ENCODE data around the gene COPZ1. TPM values are rescaled to one million over a fixed set of nuclear protein-coding genes. Genes with fewer than 3 reads are reported as not detected.

The COPZ1 gene
- total and polyA plus RNA-seq, 2 experiments from 2014 or later: 164 to 207 TPM

DNA sequence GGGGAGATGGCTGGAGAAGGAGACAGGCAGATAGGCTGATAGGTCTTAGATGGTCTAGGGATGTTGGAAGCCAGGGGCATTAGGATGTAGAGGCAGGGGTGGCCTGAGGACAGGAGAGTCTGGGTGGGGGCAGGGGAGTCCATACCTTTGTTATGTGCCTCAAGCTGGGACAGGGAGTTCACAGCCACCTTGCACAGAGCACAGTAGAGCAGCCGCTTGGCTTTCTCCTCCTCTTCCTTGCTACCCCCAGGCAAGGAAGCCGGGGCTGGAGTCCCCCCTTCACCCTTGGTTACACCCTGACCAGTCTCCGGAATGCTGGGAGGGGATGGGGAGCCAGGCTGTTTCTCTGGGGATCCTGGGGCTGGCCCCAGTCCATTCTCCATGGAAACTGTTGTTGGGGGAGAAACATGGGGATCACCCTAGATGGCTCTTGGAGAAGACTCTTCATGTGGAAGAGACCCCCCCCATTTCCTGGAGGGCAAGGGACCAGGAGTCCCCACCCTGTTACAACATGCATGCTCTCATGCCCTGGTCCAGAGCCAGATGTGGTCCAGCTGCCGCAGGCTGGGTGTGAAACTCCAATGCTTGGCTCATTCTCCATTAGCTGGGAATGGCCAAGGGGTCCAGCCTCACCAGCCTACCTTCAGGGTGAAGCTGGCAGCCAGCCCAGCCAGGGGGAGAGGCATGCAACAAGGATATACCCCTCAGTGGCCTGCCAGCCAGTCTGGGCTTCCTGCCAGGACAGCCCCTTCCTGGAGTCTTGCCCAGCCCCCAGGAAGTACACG, 46.6 kb downstream of the COPZ1 start:
- Histone ChIP-seq H4K20me1 (ENCODE audit: insufficient read depth, poor library complexity, severe bottlenecking) (no peaks in the 10 kb centered on the region), H3K4me2 (peak overlapping the region; percentile 12), H2AFZ (no peak overlapping the region), H3K27me3 (no peaks in the 10 kb centered on the region), H3K79me2 (no peaks in the 10 kb centered on the region), H3K36me3 (replicated peaks; ENCODE audit: insufficient read depth, low read depth) (no peaks in the 10 kb centered on the region), H3K27ac (peak overlapping the region; percentile 63), H3K4me3 (no peak overlapping the region), H3K9me2 (replicated peaks; ENCODE audit: insufficient read depth) (no peaks in the 10 kb centered on the region), H3K4me1 (ENCODE audit: insufficient read depth) (peaks cover 24% of the 10 kb centered on the region), H3K9me3 (ENCODE audit: low read depth) (no peaks in the 10 kb centered on the region)
- no peak for DNase-seq (ENCODE audit: low spot score)
- TF ChIP-seq, protein P1, sequence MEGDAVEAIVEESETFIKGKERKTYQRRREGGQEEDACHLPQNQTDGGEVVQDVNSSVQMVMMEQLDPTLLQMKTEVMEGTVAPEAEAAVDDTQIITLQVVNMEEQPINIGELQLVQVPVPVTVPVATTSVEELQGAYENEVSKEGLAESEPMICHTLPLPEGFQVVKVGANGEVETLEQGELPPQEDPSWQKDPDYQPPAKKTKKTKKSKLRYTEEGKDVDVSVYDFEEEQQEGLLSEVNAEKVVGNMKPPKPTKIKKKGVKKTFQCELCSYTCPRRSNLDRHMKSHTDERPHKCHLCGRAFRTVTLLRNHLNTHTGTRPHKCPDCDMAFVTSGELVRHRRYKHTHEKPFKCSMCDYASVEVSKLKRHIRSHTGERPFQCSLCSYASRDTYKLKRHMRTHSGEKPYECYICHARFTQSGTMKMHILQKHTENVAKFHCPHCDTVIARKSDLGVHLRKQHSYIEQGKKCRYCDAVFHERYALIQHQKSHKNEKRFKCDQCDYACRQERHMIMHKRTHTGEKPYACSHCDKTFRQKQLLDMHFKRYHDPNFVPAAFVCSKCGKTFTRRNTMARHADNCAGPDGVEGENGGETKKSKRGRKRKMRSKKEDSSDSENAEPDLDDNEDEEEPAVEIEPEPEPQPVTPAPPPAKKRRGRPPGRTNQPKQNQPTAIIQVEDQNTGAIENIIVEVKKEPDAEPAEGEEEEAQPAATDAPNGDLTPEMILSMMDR (IDR thresholded peaks at IDR 0.05; ENCODE audit: poor library complexity): no peak
- TF ChIP-seq EZH2phosphoT487 (IDR thresholded peaks at IDR 0.05; ENCODE audit: low read depth, severe bottlenecking, unreplicated experiment) (no peak), EZH2 (IDR thresholded peaks at IDR 0.05; ENCODE audit: borderline replicate concordance) (no peak)
- WGBS (ENCODE audit: low lambda C conversion rate, missing lambda C conversion rate): 74% methylated on average over 5 of the region's 5 CpGs

DNA sequence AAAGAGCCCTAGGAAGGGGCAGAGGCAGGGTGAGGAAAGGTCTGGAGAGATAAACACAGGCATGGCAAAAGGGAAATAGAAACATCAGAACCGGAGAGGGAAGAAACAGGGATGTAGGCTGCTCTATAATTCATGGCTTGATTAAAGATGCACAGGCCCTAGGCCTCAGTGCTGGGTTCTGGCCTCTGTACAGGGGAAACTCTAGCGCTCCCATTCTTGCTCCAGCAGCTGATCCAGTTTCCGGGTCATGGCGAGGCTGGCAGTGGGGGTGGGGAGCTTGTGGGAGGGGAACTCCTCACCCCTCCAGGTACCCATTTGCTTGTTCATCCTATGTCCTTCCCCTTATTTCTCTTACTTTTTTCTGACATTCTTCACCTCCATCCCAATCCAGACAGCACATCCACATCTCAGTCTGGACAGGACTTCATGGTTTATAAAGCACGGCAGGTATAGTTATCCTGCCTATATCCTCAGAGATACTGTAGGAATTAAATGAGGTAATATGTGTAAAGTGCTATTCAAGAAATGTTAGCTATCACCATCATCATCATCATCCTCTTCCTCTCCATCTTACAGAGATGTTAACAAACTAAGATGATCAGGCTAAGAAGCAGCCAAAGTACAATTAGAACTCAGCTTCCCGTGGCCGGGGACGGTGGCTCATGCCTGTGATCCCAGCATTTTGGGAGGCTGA, 47.3 kb downstream of the COPZ1 start:
- Histone ChIP-seq H3K4me2 (peak overlapping the region; percentile 12), H3K9me2 (replicated peaks; ENCODE audit: insufficient read depth) (no peaks in the 10 kb centered on the region), H3K9me3 (ENCODE audit: low read depth) (no peaks in the 10 kb centered on the region), H3K27me3 (no peaks in the 10 kb centered on the region), H3K4me1 (ENCODE audit: insufficient read depth) (peaks cover 24% of the 10 kb centered on the region), H3K27ac (peak overlapping the region; percentile 50), H3K79me2 (no peaks in the 10 kb centered on the region), H2AFZ (no peak overlapping the region), H4K20me1 (ENCODE audit: insufficient read depth, poor library complexity, severe bottlenecking) (no peaks in the 10 kb centered on the region), H3K4me3 (no peak overlapping the region), H3K36me3 (replicated peaks; ENCODE audit: insufficient read depth, low read depth) (no peaks in the 10 kb centered on the region)
- no peak for DNase-seq (ENCODE audit: low spot score)
- TF ChIP-seq EZH2 (IDR thresholded peaks at IDR 0.05; ENCODE audit: borderline replicate concordance): no peak
- WGBS (ENCODE audit: low lambda C conversion rate, missing lambda C conversion rate): 77% methylated on average over 8 of the region's 8 CpGs

DNA sequence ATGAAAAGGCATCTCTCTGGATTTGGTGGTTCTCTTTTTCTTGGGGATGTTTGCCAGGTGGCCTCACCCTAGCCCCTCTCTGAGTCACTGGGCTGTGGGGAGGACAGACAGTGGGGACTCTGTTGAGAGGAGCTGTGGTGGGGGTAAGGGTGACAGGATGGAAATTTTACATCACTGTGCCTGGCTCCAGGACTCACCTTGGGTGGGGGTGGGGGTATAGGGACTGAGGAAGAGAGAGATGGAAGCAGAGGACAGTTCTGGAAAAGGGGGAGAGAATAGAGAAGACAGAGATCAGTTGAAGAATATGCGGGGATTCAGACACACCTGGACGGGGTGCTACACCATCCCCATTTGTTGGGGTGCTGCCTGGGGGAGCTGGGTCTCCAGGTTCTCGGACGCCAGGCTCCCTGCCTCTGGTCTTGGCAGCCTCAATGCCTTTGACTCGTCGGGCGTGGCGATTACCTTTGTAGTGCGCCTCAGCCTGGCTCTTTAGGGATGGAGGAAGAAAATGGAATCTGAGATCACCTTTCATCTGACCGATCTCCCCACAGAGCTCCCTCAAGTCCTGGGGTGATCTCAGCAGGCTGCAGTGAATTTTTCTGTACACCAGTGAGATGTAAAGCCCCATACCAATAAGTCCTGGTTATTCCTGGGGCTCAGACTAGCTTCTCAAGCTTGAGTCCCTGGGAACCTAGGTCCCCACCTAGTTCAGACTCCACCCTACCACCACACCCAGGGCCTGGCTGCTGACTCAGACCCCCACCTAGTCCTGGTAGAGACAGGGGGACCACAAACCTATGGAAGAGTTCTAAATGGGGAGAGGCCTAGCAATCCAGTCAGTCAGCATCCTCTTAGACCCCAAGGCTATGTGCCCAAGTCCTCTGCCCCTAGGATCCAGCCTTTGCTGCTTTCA, 49.0 kb downstream of the COPZ1 start:
- no peaks in the 10 kb centered on the region for H3K27me3 ChIP-seq
- no peak for DNase-seq (ENCODE audit: low spot score)
- TF ChIP-seq, protein P1 (IDR thresholded peaks at IDR 0.05; ENCODE audit: poor library complexity): no peak
- no peaks in the 10 kb centered on the region for H3K36me3 ChIP-seq (replicated peaks; ENCODE audit: insufficient read depth, low read depth)
- no peak overlapping the region for H3K27ac ChIP-seq
- H3K4me1 ChIP-seq (ENCODE audit: insufficient read depth): peaks cover 22% of the 10 kb centered on the region
- no peaks in the 10 kb centered on the region for H4K20me1 ChIP-seq (ENCODE audit: insufficient read depth, poor library complexity, severe bottlenecking)
- no peaks in the 10 kb centered on the region for H3K9me3 ChIP-seq (ENCODE audit: low read depth)
- H3K9me2 ChIP-seq (replicated peaks; ENCODE audit: insufficient read depth): no peaks in the 10 kb centered on the region
- WGBS (ENCODE audit: low lambda C conversion rate, missing lambda C conversion rate): 96% methylated on average over 10 of the region's 10 CpGs
- no peak overlapping the region for H3K4me3 ChIP-seq
- H2AFZ ChIP-seq: no peak overlapping the region
- H3K4me2 ChIP-seq: no peak overlapping the region
- no peaks in the 10 kb centered on the region for H3K79me2 ChIP-seq
